ENCODE results near the gene ITPRID1.

- peak in 5 of 6 experiments; percentile 35 to 62 (median 43) for TF ChIP-seq CTCF (IDR thresholded peaks at IDR 0.05)
- TF ChIP-seq POLR2A (IDR thresholded peaks at IDR 0.05), result no peak
These were observed 25.2 kb upstream of the ITPRID1 start for GRCh38 chr7:31488562-31489203.

Measured in esophagus squamous epithelium (tissue), 4 donors.